Measurements from ENCODE around the gene CALML6. TPM values are rescaled to one million over a fixed set of nuclear protein-coding genes. Genes with fewer than 3 reads are reported as not detected.

CALML6 gene
- total RNA-seq, 1 experiment from 2014 or later, result 0.28 TPM

GRCh38 chr1:1956101-1956500 is 41.0 kb downstream of the CALML6 start:
- ChIA-PET POLR2A (ENCODE audit: low non-redundant PET) (no interaction called here), CTCF (no interaction called here)
- no TSS peak for BruUV-seq (replicated peaks)
- no peak overlapping the region for H3K27ac ChIP-seq (ENCODE audit: low read depth, low read length, poor library complexity, severe bottlenecking)
- TF ChIP-seq CTCF (conservative IDR thresholded peaks at IDR 0.05; ENCODE audit: low read depth, low read length) (no peak), EZH2 (IDR thresholded peaks at IDR 0.05; ENCODE audit: borderline replicate concordance, low read depth, low read length, poor library complexity, severe bottlenecking) (no peak)
- peaks cover 3% of the 10 kb centered on the region for H3K4me1 ChIP-seq (ENCODE audit: insufficient read depth, low read length, poor library complexity, severe bottlenecking)
- intact Hi-C loops (cut with micrococcal nuclease; ENCODE audit: unreplicated experiment), result no loop called here
- H3K27me3 ChIP-seq (replicated peaks; ENCODE audit: insufficient read depth, low read depth, low read length, poor library complexity), result no peaks in the 10 kb centered on the region
- H3K36me3 ChIP-seq (ENCODE audit: insufficient read depth, low read length, poor library complexity, severe bottlenecking), result no peaks in the 10 kb centered on the region
- DNase-seq (ENCODE audit: low spot score), result no peak
- no peaks in the 10 kb centered on the region for H3K9me3 ChIP-seq (ENCODE audit: low read depth, low read length, poor library complexity, severe bottlenecking)
- no peak overlapping the region for H3K4me3 ChIP-seq (ENCODE audit: low read depth, low read length, poor library complexity, severe bottlenecking)

GRCh38 chr1:1956586-1957532 is 41.8 kb downstream of the CALML6 start:
- intact Hi-C loops (cut with micrococcal nuclease; ENCODE audit: unreplicated experiment), result no loop called here
- no peaks in the 10 kb centered on the region for H3K27me3 ChIP-seq (replicated peaks; ENCODE audit: insufficient read depth, low read depth, low read length, poor library complexity)
- no peak overlapping the region for H3K27ac ChIP-seq (ENCODE audit: low read depth, low read length, poor library complexity, severe bottlenecking)
- POLR2A ChIA-PET (ENCODE audit: low non-redundant PET), result no interaction called here
- peaks cover 3% of the 10 kb centered on the region for H3K4me1 ChIP-seq (ENCODE audit: insufficient read depth, low read length, poor library complexity, severe bottlenecking)
- H3K36me3 ChIP-seq (ENCODE audit: insufficient read depth, low read length, poor library complexity, severe bottlenecking), result no peaks in the 10 kb centered on the region
- TF ChIP-seq EZH2 (IDR thresholded peaks at IDR 0.05; ENCODE audit: borderline replicate concordance, low read depth, low read length, poor library complexity, severe bottlenecking) (no peak), CTCF (conservative IDR thresholded peaks at IDR 0.05; ENCODE audit: low read depth, low read length) (no peak)
- H3K9me3 ChIP-seq (ENCODE audit: low read depth, low read length, poor library complexity, severe bottlenecking), result no peaks in the 10 kb centered on the region
- no peak for DNase-seq (ENCODE audit: low spot score)
- no TSS peak for BruUV-seq (replicated peaks)
- CTCF ChIA-PET, result no interaction called here
- no peak overlapping the region for H3K4me3 ChIP-seq (ENCODE audit: low read depth, low read length, poor library complexity, severe bottlenecking)

- Histone ChIP-seq H3K4me1 (ENCODE audit: insufficient read depth, low read length, poor library complexity, severe bottlenecking) (peaks cover 3% of the 10 kb centered on the region), H3K27ac (ENCODE audit: low read depth, low read length, poor library complexity, severe bottlenecking) (no peak overlapping the region), H3K36me3 (ENCODE audit: insufficient read depth, low read length, poor library complexity, severe bottlenecking) (no peaks in the 10 kb centered on the region), H3K9me3 (ENCODE audit: low read depth, low read length, poor library complexity, severe bottlenecking) (no peaks in the 10 kb centered on the region), H3K27me3 (replicated peaks; ENCODE audit: insufficient read depth, low read depth, low read length, poor library complexity) (no peaks in the 10 kb centered on the region), H3K4me3 (ENCODE audit: low read depth, low read length, poor library complexity, severe bottlenecking) (no peak overlapping the region)
- no peak for TF ChIP-seq EZH2 (IDR thresholded peaks at IDR 0.05; ENCODE audit: borderline replicate concordance, low read depth, low read length, poor library complexity, severe bottlenecking)
- TF ChIP-seq CTCF (conservative IDR thresholded peaks at IDR 0.05; ENCODE audit: low read depth, low read length), result no peak
- DNase-seq (ENCODE audit: low spot score), result no peak
- ChIA-PET CTCF (no interaction called here), POLR2A (ENCODE audit: low non-redundant PET) (no interaction called here)
- no TSS peak for BruUV-seq (replicated peaks)
- intact Hi-C loops (cut with micrococcal nuclease; ENCODE audit: unreplicated experiment), result no loop called here
Observed at GRCh38 chr1:1957533-1957961, 42.5 kb downstream of the CALML6 start.
